OCI-LY1 (cell line): Measurements from ENCODE around the gene RNF13.

Experiments used
- CTCF ChIP-seq: fragments of 200-600 bp; sonication (generic), shearing (Covaris generic); IDR thresholded peaks from 2 replicates; pipeline ENCODE4 v1.5.1; 2017; ENCODE audit warnings: mild to moderate bottlenecking, antibody characterized with exemption, low read length, moderate library complexity, mixed read lengths
- EZH2 ChIP-seq: fragments of 200-600 bp; sonication (generic), shearing (Covaris generic); IDR thresholded peaks from 2 replicates; pipeline ENCODE4 v1.8.0; 2017; ENCODE audit warnings: borderline replicate concordance, mixed run types, mild to moderate bottlenecking, antibody characterized with exemption, low read length, moderate library complexity, mixed read lengths

DNA sequence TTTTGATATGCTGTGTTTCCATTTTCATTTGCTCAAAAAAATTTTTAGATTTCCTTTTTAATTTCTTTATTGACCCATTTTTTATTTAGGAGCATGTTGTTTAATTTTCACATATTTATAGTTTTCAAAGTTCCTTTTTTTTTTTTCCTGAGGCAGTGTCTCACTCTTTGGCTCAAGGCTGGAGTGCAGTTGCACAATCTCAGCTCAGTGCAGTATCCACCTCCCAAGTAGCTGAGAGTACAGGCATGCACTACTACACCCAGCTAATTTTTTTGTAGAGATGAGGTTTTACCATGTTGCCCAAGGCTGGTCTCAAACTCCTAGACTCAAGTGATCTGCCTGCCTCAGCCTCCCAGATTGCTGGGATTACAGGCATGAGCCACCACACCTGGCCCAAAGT lies 121.5 kb downstream of the RNF13 start:
- TF ChIP-seq CTCF (no peak), EZH2 (no peak)
